HG02840 (cell line): ENCODE data around the gene TRIB2.

Source experiments
- ATAC-seq: cut with Tn5 transposase; IDR thresholded peaks from one replicate; pipeline ENCODE4 v1.9.1; 2021; ENCODE audit warnings: mild to moderate bottlenecking, moderate library complexity, moderate number of reproducible peaks; ENCODE audit not compliant: unreplicated experiment, low FRiP score

The TRIB2 gene

DNA sequence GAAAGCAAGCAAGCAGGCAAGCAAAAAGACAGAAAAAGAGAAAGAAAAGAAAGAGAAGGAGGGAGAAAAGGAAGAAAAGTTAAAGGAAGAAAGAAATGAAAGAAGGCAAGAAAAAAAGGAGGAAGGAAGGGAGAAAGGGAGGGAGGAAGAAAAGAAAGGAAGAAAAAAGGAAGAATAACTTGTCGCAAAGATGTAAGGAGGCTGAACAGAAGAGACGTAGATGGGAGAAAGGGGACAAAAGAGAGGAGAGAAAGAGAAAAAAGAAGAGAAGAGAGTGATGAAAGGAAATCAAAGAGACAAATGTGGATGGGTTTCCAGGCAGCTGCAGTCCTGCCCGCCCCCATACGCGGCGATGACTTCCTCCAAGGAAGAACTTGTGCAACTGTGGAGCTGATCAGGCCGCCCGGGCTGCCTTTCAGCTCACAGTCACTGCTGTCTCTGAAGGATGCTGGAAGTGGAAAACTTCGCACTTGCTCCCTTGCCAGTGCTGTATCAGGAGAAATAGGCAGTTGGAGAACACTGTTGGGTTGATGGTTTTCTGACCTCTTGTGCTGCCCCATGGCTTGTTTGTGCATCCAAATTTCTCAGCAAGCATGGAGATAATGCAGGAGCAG lies 52.9 kb downstream of the TRIB2 start:
- no peak for ATAC-seq

DNA sequence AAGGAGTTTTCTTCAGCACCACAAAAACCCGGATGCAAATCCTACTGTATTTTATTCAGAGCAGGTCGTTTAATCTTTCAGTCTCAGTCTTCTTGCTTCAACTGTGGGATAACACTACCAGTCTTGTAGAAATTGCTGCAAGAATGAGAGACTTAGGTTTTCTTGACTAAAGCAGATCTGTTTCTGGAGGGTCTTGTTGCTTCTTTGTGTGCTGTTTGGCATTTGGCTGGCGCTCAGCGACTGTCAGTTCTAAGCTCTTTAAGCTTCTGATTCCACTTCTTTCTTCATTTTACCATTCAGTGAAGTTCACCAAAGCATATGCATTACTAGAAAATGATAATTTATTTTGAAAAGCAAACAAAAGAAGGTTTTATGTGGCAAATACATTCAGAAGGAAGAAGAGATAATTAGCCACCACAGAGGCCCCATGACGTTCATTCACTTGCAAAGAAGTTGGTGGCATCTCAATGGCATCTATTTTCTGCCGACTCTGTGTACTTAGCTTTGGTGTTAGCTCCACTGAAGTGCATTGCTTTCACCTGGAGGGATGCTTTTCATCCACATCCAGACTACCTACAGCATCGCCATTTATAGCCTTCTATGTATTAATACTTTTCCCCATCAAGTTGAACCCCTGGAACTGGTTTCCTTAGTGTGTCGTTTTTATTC lies 53.7 kb downstream of the TRIB2 start:
- ATAC-seq: no peak

DNA sequence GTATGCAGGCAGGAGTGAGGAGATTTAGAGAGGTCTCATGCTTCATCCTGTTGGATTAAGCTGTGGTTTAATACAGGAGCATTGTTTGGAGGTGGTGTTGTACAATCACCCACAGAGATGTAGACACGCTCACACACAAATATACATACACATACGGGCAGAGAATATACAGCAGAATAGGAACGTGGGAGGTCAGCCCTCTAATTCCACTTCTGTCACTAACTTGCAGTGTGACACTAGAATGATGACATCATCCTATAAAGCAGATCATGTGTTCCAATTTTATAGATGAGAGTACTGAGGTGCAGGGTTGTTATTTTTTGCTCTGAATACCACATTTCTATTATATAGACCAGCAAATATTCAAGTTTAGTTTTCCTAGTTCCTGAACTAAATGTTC lies 54.4 kb downstream of the TRIB2 start:
- no peak for ATAC-seq

DNA sequence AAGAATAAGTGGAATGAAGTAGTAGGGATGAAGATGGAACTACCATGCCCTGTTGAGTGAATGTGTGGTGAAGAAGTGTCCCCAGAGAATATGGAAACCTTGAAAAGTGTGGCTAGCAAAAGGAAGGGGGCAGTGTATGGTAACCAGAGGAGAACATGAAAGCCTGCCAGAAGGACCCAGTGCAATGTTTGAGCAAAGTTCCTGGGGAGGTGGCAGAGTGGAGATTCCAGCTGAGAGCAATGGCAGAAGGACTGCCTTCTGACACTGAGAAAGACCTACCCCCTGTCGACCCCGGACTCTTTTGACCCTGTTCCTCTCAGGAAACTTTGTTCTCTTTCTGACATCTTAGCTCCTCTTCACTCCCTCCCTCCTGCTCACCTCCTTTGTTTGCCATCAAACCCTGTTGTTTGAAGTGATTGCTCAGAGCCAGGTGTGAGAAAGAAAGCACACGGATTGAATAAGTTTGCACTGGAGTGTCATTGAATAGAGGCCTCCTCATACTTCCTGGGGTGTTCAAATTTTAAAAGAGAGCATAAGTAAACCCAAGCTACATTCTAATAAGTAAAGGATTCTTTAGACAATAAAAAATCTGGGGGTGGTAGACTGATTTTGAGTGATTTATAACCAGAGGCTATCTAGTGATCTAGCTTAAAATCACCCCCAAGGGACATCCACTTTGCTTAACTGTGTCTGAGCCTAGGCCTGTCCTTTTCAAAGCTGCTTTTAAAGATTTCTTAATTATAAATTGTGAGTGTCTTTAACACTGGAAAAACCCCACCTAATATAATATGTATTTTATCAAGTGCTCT lies 57.1 kb downstream of the TRIB2 start:
- no peak for ATAC-seq

DNA sequence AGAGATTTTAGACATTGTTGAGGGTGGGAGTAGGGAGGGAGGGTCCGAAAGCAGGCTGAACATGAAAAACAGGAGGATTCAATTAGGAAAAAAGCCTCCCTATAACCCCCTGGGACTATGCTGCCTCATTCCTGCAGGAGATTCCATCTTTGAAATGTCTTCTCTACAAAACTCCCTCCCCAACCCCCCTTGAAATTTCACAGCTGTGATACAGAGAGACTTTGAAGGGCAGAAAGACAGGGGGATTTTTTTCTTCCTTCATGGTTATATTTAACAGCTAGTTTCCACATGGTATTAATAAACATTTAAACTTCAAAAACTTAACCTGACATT lies 57.6 kb downstream of the TRIB2 start:
- ATAC-seq: no peak

DNA sequence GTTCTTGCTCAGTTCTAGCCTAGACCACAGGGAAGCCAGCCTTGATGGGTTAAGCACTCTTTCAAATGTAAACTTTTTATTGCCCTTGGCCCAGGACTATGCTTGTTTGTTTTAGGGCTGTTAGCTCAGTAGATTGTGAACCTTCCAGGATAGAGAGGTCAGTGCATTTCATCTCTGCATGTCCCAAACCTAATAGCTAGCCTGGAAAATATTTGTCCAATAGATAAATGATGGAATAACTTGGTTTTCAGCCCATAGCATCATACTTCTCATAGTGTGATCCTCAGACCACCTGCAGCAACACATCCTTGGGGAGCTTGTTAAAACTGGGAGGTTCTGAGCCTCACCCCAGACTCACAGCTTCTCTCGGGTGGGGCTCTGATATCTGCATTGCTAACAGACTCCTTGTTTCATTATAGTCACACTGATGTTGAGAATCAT lies 59.8 kb downstream of the TRIB2 start:
- no peak for ATAC-seq

DNA sequence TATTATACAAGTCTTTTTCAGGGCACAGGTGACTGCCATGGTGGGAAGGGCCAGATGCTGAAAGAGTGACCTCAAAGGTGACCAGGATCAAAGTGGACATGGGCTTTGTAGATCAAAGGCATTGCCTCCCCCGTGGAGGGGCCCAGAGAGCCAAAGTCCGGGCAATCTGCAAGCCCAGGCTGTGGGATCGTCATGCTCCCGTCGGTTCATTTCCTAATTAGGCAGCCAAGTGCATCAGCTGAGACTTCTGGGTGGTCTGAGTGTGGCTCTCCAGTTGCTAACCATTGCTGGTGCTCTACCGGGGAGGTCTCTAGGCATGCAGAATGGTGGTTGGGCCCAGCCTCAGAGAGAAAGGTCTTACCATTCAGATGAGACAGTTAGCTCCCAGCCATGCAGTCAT lies 61.6 kb downstream of the TRIB2 start:
- no peak for ATAC-seq

DNA sequence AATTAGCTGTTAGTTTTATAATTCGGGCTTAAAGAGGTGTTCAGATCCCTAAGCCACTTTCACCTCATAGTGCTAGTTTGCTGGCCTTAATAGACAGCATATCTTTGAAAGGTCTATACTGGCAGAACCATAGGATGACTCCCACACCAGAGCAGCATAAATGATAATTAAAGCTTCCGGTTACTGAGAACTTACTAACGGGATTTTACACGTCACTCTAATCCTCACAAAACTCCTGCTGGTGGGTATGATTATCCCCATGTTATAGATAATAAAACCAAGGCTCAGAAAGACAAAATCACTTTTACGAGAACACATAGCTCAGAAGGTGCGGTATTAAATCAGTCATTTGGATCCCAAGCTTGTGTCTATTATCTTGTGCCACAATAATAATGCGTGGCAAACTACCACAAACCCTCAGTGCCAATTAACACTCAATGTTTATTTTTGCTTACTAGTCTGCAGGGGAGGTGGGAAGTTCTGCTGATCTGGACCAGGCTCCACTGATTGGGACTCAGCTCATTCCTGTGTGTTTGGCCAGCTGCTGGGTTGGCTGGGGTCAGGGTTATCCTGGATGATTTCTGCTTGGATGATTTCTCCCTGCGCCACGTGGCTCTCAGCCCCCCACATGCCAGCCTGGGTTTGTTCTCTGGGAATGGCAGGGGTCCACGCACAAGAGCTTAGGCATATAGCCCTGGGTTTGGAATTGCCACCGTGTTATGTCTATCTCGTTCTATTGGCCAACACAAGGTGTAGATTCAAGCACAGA lies 62.3 kb downstream of the TRIB2 start:
- no peak for ATAC-seq

DNA sequence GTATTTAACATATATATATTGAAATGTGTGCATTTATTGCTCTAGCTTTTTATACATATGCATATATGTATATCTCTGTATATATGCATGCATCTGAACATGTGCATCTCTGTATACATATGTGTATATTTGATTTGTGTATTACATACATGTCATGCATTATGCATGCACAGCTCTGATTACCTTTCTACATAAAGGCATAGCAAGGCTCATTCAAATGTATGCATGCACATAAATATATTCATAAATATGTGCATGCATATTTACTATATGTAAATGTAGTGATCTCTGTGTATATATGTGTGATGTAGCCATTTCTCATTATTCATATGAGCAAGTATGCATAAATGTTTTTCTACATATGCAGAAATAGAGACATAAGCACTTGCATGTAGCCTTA lies 64.6 kb downstream of the TRIB2 start:
- no peak for ATAC-seq

DNA sequence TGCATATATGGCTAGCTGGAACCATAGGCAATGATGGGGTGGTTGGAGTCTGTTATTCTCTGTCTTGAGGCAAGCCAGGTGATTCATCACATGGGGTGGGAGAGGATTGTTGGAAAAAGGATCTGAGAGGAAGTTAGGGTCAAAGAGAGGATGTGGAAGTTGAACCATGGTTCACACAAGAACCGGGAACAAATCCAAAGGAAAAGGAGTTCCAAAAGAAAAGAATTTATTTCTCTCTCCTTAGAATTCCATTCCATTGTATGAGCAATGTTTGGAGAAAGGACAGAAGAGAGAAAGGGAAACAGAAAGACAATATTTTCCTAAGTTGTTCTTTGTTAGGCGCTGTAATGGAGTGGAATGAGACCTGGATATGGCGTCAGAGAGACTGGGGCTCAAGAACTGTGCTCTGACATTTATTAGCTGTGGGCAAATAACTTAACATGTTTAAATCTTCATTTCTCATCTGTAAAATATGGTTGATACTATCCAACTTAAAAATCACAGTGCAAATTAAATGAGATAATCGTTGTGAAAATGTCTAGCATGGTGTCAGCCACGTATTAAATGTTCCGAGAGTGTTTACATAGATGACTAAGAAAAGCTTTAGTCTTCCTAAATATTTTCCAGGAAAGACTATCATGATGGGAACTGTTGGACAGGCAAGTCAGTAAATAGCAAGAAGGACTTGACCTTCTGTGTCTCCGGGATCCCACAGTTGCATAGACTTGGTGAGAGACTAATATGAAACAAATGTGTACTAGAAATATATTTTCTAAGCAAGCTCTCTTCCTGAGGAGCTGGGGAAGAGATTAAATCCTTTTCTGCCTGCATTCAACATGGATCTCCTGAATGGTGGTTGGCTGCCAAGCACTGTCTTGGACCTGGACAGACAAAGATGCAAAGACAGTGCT lies 71.4 kb downstream of the TRIB2 start:
- ATAC-seq: no peak

DNA sequence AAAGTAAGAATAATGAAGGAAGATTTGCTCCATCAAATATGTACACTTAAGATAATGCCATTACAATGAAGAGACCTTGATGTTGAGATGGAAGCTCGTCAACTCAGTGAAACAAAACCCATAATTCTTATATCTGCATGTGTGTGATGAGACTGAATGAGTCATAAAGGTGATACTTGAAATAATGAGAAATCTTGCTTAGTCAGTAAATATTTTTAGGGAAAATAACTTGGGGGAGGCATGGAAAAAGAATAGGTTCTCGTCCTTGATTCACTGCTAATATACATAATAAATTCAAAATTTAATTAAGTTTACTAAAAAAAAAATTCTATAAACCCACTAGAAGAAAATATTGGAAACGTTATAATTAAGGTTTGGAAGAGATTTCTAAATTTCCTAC lies 75.2 kb downstream of the TRIB2 start:
- ATAC-seq: no peak
